ENCODE data around the gene DOCK9. TPM values are rescaled to one million over a fixed set of nuclear protein-coding genes. Genes with fewer than 3 reads are reported as not detected.

The DOCK9 gene
- total RNA-seq, 1 donor from 2014 or later: 97.6 TPM

GRCh38 chr13:98951266-98951665 is 26.6 kb downstream of the DOCK9 start:
- intact Hi-C loops (cut with micrococcal nuclease): no loop called here

GRCh38 chr13:98950705-98951104 is 27.2 kb downstream of the DOCK9 start:
- intact Hi-C loops (cut with micrococcal nuclease): no loop called here

GRCh38 chr13:98947925-98948324 is 29.9 kb downstream of the DOCK9 start:
- intact Hi-C loops (cut with micrococcal nuclease): no loop called here

- intact Hi-C loops (cut with micrococcal nuclease): no loop called here
Measured at GRCh38 chr13:98945863-98946605, 31.8 kb downstream of the DOCK9 start.

GRCh38 chr13:98944336-98944735 is 33.5 kb downstream of the DOCK9 start:
- intact Hi-C loops (cut with micrococcal nuclease): no loop called here

- intact Hi-C loops (cut with micrococcal nuclease): no loop called here
Measured at GRCh38 chr13:98942997-98943396, 34.9 kb downstream of the DOCK9 start.

- intact Hi-C loops (cut with micrococcal nuclease): no loop called here
Measured at GRCh38 chr13:98942485-98942884, 35.4 kb downstream of the DOCK9 start.

DNA sequence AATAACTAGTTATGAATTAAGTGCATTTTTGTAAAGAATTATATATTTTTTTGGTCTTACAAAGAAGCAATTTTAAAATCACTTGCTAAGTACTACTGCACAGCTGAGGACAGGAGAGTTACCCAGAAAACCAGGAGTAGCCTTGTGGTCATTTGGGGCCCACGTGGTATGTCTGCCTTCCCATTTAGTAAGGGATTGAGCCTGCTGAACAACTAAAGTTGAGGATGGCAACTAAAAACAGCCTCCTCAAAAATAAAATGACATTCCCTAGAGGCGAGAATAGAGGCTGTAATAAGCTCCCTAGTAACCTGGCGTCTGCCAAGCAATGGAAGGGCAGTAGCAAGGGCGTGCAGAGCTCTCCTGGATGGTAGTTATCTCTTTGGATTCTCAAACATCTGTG is 36.3 kb downstream of the DOCK9 start:
- intact Hi-C loops (cut with micrococcal nuclease): no loop called here

GRCh38 chr13:98941126-98941525 is 36.7 kb downstream of the DOCK9 start:
- intact Hi-C loops (cut with micrococcal nuclease): no loop called here

GRCh38 chr13:98940325-98941001 is 37.4 kb downstream of the DOCK9 start:
- intact Hi-C loops (cut with micrococcal nuclease): no loop called here

DNA sequence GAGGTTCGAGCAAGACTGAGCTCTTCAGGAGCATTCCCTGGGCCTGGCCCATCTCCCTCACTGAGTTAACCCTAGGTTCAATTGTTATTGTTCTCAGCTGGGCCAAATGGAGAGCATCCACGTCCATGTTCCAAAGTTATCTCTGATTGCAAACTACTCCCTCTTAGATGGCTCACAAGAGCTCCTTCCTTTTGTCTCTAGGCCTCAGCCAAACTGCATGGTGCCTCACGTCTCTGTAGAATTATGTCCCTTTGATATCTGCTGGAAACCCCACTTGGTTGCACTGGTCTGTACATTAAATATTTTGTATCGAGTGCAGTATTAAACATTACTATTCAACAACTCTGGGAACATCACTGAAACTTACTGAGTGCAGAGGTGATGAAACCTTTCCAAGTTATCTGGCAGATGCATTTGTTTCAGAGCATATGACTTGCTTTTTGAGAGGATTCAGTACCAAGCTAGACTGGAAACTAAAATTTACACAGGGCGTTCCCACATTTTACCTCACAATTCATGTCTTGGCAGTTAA is 38.1 kb downstream of the DOCK9 start:
- intact Hi-C loops (cut with micrococcal nuclease): no loop called here

DNA sequence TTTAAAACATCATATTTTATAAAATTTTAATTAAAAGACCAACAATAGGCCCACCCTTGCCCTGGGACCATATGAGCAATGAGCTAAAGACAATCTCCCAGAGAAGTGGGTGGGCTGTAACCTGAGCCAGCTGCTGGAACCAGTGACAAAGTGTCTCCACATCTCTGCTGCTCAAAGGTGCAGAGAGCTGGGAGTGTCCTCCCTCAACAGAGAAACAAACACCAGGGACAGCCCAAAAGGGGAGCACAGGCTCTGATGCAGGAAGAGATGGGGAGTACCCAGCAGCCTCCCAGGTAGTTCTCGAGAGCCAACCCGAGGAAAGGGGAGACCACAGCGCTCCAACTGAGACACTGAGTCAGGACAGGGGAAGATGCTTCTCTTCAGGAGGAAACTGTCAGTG is 39.1 kb downstream of the DOCK9 start:
- intact Hi-C loops (cut with micrococcal nuclease): no loop called here

DNA sequence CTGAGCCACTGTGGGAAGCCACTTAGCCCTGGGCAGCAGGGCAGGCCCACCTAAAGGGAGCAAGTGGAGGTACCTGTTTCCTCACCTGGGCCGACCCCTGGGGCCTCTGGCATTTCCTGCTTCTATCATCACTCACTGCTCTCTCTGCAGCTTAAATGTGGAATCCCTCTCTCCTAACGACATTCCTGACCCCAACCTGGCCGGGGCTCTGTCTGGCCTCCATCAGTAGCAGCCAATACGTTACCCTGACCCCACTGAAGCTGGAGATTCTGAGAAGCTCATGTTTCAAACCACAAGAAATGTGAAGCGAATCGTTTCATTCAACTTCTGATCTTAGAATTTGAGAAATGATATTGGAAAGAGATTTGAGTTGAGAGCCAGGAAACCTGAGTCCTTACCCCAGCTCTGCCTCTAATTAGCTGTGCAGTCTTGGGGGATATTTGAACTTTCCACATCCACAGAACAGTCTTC is 39.9 kb downstream of the DOCK9 start:
- intact Hi-C loops (cut with micrococcal nuclease): no loop called here

DNA sequence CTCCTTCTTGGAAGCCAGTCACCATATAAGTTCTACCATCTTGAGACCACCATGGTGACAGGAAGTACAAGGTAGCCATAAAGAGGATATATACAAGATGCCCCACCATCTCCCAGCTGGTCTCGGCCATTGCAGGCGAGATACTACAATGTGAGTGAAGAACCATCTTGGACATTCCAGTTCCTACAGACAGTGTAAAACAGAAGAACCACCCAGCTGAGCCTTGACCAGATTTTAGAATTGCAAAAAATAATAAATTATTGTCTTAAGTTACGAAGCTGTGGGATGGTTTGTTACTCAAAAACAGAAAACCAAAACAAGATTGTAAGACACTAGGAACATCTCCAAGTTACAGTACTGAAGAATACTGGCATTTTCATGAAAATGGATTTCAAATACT is 43.6 kb downstream of the DOCK9 start:
- intact Hi-C loops (cut with micrococcal nuclease): no loop called here

DNA sequence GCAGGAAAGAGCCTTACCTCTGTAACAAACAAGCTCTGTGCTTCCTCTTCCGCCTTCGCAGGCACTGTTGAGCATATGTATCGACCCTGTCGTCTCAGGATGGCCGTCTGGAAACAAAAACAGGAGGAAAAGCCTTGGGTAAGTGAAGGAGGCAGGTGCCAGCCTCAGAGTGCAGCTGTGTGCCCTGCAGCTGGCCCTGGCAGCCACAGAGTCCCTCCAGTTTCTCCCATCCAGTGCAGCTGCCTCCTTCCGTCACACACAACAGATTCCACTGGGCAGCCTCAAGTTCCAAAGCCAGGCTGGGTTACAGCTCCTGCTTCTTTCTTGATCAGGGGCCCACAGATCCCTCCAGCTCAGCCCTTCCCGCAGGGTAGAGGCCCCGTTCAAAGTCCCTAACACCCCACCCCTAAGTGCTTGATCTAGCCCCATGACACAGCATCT is 47.7 kb downstream of the DOCK9 start:
- intact Hi-C loops (cut with micrococcal nuclease): no loop called here

- intact Hi-C loops (cut with micrococcal nuclease): loop anchor here (2.0 kb wide), 1 partner anchor 17 kb away; no protein-coding TSS in a partner anchor
Measured at GRCh38 chr13:98927951-98928927, 49.6 kb downstream of the DOCK9 start.

DNA sequence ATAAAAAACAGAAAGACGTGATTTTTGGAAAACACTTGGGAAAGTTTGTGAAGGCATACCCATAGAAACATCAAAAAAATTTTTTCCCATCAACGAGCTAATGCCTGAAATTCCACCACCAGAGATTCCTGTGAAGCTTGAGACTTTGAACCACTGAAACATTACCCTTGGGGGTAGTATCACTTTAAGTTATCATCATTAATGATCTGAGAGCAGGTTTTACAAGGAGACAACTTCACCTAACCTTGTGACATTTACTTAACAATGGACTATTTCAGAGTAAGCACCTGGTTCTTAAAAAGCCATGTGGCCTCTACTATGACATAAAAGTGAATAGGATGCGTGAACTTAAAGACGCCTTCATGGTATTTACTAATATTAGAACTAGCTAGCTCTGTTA is 51.9 kb downstream of the DOCK9 start:
- intact Hi-C loops (cut with micrococcal nuclease): loop anchor here (2.0 kb wide), 1 partner anchor 15 kb away; no protein-coding TSS in a partner anchor

- intact Hi-C loops (cut with micrococcal nuclease): no loop called here
Measured at GRCh38 chr13:98923641-98924397, 54.0 kb downstream of the DOCK9 start.

DNA sequence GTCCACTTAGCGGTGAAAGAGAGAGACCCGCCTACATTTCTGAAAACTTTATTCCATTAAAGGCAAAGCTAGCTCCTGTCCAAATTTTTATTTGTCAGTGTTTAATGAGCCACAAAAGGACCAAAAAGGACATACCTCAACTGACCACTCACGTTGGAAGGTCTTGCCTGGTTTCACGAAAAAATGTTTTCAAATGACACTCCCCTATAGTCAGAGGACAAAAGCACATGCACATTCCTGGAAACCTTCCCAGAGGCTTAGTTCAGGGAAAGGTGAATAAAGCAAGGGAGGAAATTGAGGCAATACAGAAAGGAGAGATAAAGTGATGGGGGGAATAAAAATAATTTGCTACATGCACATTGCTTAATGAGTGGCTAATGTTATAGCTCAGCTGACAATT is 55.6 kb downstream of the DOCK9 start:
- intact Hi-C loops (cut with micrococcal nuclease): no loop called here

DNA sequence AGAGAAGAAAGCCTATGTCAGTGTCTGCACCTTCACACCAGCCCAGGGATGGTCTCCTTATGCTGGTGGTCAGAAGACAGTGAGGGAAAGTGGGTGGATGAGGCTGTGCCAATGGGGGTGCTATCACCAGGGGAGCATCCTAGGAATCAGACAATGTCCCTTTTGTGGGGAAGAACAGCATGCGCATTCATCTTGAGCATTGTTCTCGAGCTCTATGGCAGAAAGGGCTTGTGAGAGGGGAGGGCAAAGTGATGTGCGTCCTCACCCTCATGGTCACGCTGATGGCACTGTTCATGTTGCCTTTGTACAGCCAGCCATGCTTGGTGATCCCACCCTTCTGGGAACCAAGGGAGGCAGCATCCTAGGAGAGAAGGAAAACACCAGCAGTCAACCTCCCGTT is 56.1 kb downstream of the DOCK9 start:
- intact Hi-C loops (cut with micrococcal nuclease): no loop called here

Data from T-helper 1 cell treated with Interleukin-12 subunit alpha and Interleukin-12 subunit beta and Interleukin-4 antibody, amounts not matched to agents 30 ng/mL and 1 ng/mL, for 36 hours (primary cell).